CD4-positive, alpha-beta T cell (primary cell): ENCODE measurements around the gene CXADR. TPM values are rescaled to one million over a fixed set of nuclear protein-coding genes. Genes with fewer than 3 reads are reported as not detected.

Source experiments
- ATAC-seq: fragments of 200-7000 bp; cut with Tn5 transposase; one replicate; pipeline ENCODE4 v1.10.0; 2022; ENCODE audit warnings: mild to moderate bottlenecking; ENCODE audit not compliant: poor library complexity
- CTCF ChIA-PET: fragments of 350-600 bp; sonication (Branson Sonifier 250); formaldehyde crosslinking; loops from one replicate; lab custom pipeline; 2021; ENCODE audit warnings: antibody characterized with exemption, inconsistent platforms; lab: Charles Lee
- POLR2A ChIA-PET: fragments of 350-600 bp; sonication (Branson Sonifier 250); formaldehyde crosslinking; loops from one replicate; lab custom pipeline; 2021; ENCODE audit warnings: antibody characterized with exemption, inconsistent platforms; lab: Charles Lee
- DNase-seq, 14 experiments: peaks; one replicate each; pipeline ENCODE4 v3.0.0-alpha.2; 2013 to 2020; ENCODE audit warnings: mixed read lengths in 2 of 14
- H3K27ac ChIP-seq, 2 donors: one replicate each; pipeline versions ENCODE4 v1.5.1 to v1.7.0; 2013; ENCODE audit warnings: low read length in 2 of 2, low read depth in 1 of 2, mild to moderate bottlenecking in 1 of 2
- H3K27me3 ChIP-seq, 2 experiments: 1 replicate in 1 of 2; 2 replicates in 1 of 2; pipeline versions ENCODE4 v1.6.1 to v1.7.0; 2013; ENCODE audit warnings: low read length in 2 of 2, control low read depth in 1 of 2, mild to moderate bottlenecking in 1 of 2, moderate library complexity in 1 of 2; ENCODE audit not compliant: insufficient read depth in 2 of 2, control insufficient read depth in 1 of 2
- H3K36me3 ChIP-seq: one replicate; pipeline ENCODE4 v1.6.1; 2013; ENCODE audit warnings: low read length, control low read depth; ENCODE audit not compliant: insufficient read depth
- H3K4me1 ChIP-seq: one replicate; pipeline ENCODE4 v1.6.1; 2013; ENCODE audit warnings: low read length, control low read depth; ENCODE audit not compliant: insufficient read depth
- H3K4me3 ChIP-seq: one replicate; pipeline ENCODE4 v1.5.1; 2013; ENCODE audit warnings: mild to moderate bottlenecking, low read length, moderate library complexity
- H3K9me3 ChIP-seq, 2 experiments: 1 replicate in 1 of 2; 2 replicates in 1 of 2; pipeline versions ENCODE4 v1.6.1 to v1.7.0; 2013; ENCODE audit warnings: low read length in 2 of 2, mild to moderate bottlenecking in 2 of 2, control low read depth in 1 of 2, moderate library complexity in 1 of 2; ENCODE audit not compliant: control insufficient read depth in 1 of 2, insufficient read depth in 1 of 2
- H3K27ac Mint-ChIP-seq: one replicate; pipeline ENCODE4 v1.8.0; 2020; ENCODE audit warnings: mixed read lengths
- H3K27me3 Mint-ChIP-seq: one replicate; pipeline ENCODE4 v1.8.0; 2021; ENCODE audit warnings: mixed read lengths
- H3K36me3 Mint-ChIP-seq: one replicate; pipeline ENCODE4 v1.8.0; 2021; ENCODE audit warnings: low read depth, mixed read lengths
- H3K4me1 Mint-ChIP-seq: one replicate; pipeline ENCODE4 v1.8.0; 2021; ENCODE audit warnings: low read depth, mixed read lengths
- H3K4me3 Mint-ChIP-seq: one replicate; pipeline ENCODE4 v1.8.0; 2020; ENCODE audit warnings: mild to moderate bottlenecking, mixed read lengths
- H3K9me3 Mint-ChIP-seq: one replicate; pipeline ENCODE4 v1.8.0; 2020; ENCODE audit warnings: mixed read lengths
- intact Hi-C, 2 experiments: fragments of 100-400 bp; cut with DNase I in 1 of 2; cut with micrococcal nuclease in 1 of 2; formaldehyde crosslinking; loops; one replicate each; pipeline versions ENCODE4 v1.15.1 to v1.9.0; 2023 to 2025; cut with DNase I, micrococcal nuclease
- total RNA-seq, 174 experiments: library from RNA in 2 of 174; stranded (reverse) in 2 of 174; gene quantifications; one replicate each; pipeline ENCODE4 v1.2.3 and lab custom pipeline; 2021 to 2026
- TF ChIP-seq, protein P1 (sequence below): fragments of 200-600 bp; IDR thresholded peaks from one replicate; pipeline ENCODE4 v1.8.0; 2022; ENCODE audit warnings: antibody characterized with exemption, mild to moderate bottlenecking

The CXADR gene
- total RNA-seq, 2 experiments from 2014 or later = 0.52 to 0.53 TPM

DNA sequence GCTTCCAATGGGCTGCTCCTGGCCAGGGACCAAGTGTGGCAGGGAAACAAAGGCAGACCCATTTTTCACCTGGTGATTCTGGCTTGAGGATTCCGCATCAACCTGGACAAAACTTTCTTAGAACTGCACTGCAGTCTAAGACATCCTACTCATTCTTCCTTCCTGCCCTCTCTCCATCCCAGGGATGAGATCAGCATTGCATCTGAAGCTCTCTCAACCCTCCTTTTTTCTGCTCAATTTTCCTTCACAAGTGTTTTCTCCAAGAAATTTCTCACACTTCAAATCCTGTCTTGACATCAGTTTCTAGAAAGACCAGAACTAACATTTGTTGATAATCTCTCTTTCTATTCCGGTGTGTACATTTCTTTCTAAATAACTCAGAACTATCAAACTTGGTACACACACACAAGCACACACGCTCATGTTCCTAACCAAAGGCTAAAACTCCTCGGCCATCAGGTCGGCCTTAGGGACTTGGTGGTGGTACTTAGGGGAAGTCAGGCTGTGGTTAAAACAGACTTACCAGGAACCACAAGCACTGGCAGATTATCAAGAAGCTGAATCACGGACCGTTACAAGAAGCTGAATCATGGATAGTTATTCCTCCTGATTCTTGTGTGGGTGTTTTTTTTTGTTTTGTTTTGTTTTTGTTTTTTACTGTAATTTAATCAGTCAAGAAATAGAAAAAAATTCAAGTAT lies 21.0 kb upstream of the CXADR start:
- DNase-seq = peak in 2 of 14 experiments; percentile 10 to 17
- Histone ChIP-seq H3K27me3 (peaks cover 0 to 4% of the 10 kb centered on the region in 2 experiments), H3K9me3 (no peaks in the 10 kb centered on the region), H3K27ac (no peak overlapping the region), H3K4me3 (no peak overlapping the region), H3K4me1 (no peaks in the 10 kb centered on the region), H3K36me3 (no peaks in the 10 kb centered on the region)
- no peak overlapping the region for H3K4me3 Mint-ChIP-seq
- ChIA-PET POLR2A (no interaction called here), CTCF (no interaction called here)
- H3K27ac Mint-ChIP-seq = no peak overlapping the region
- no peak for ATAC-seq
- peaks cover 28% of the 10 kb centered on the region for H3K27me3 Mint-ChIP-seq
- TF ChIP-seq, protein P1, sequence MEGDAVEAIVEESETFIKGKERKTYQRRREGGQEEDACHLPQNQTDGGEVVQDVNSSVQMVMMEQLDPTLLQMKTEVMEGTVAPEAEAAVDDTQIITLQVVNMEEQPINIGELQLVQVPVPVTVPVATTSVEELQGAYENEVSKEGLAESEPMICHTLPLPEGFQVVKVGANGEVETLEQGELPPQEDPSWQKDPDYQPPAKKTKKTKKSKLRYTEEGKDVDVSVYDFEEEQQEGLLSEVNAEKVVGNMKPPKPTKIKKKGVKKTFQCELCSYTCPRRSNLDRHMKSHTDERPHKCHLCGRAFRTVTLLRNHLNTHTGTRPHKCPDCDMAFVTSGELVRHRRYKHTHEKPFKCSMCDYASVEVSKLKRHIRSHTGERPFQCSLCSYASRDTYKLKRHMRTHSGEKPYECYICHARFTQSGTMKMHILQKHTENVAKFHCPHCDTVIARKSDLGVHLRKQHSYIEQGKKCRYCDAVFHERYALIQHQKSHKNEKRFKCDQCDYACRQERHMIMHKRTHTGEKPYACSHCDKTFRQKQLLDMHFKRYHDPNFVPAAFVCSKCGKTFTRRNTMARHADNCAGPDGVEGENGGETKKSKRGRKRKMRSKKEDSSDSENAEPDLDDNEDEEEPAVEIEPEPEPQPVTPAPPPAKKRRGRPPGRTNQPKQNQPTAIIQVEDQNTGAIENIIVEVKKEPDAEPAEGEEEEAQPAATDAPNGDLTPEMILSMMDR = no peak
- H3K36me3 Mint-ChIP-seq = no peaks in the 10 kb centered on the region
- intact Hi-C loops = no loop called here
- no peaks in the 10 kb centered on the region for H3K9me3 Mint-ChIP-seq
- no peaks in the 10 kb centered on the region for H3K4me1 Mint-ChIP-seq

- Mint-ChIP-seq H3K27me3 (peaks cover 33% of the 10 kb centered on the region), H3K9me3 (no peaks in the 10 kb centered on the region), H3K4me1 (no peaks in the 10 kb centered on the region), H3K4me3 (no peak overlapping the region), H3K36me3 (no peaks in the 10 kb centered on the region), H3K27ac (no peak overlapping the region)
- intact Hi-C loops = no loop called here
- Histone ChIP-seq H3K4me3 (no peak overlapping the region), H3K27ac (no peak overlapping the region), H3K27me3 (peaks cover 0 to 4% of the 10 kb centered on the region in 2 experiments), H3K36me3 (no peaks in the 10 kb centered on the region), H3K4me1 (no peaks in the 10 kb centered on the region), H3K9me3 (no peaks in the 10 kb centered on the region)
- CTCF ChIA-PET = no interaction called here
- no peak for DNase-seq
- no peak for ATAC-seq
- POLR2A ChIA-PET = no interaction called here
- TF ChIP-seq, protein P1 = no peak
Observed at GRCh38 chr21:17492415-17493168, 20.3 kb upstream of the CXADR start.

- ChIA-PET POLR2A (no interaction called here), CTCF (no interaction called here)
- Histone ChIP-seq H3K4me3 (no peak overlapping the region), H3K9me3 (no peaks in the 10 kb centered on the region), H3K4me1 (no peaks in the 10 kb centered on the region), H3K27ac (no peak overlapping the region), H3K36me3 (no peaks in the 10 kb centered on the region), H3K27me3 (peaks cover 0 to 4% of the 10 kb centered on the region in 2 experiments)
- no peaks in the 10 kb centered on the region for H3K36me3 Mint-ChIP-seq
- H3K9me3 Mint-ChIP-seq = no peaks in the 10 kb centered on the region
- H3K27me3 Mint-ChIP-seq = peaks cover 33% of the 10 kb centered on the region
- H3K4me1 Mint-ChIP-seq = no peaks in the 10 kb centered on the region
- no peak overlapping the region for H3K27ac Mint-ChIP-seq
- intact Hi-C loops = no loop called here
- H3K4me3 Mint-ChIP-seq = no peak overlapping the region
- ATAC-seq (no peak), DNase-seq (no peak)
- TF ChIP-seq, protein P1 = no peak
Observed at GRCh38 chr21:17494051-17494450, 18.8 kb upstream of the CXADR start.
